Chondrocyte (in vitro differentiated cells): ENCODE results near the gene MAGEF1. TPM values are rescaled to one million over a fixed set of nuclear protein-coding genes. Genes with fewer than 3 reads are reported as not detected.

Experiments
- DNase-seq: peaks from one replicate; pipeline ENCODE4 v3.0.0; 2021; ENCODE audit warnings: mixed read lengths, low spot score
- H3K27ac Mint-ChIP-seq: one replicate; pipeline ENCODE4 v1.8.0; 2021; ENCODE audit warnings: mild to moderate bottlenecking, moderate library complexity, mixed read lengths; ENCODE audit not compliant: unreplicated experiment
- H3K27me3 Mint-ChIP-seq: 2 replicates; pipeline ENCODE4 v1.8.0; 2021; ENCODE audit warnings: low read depth, mixed read lengths
- H3K36me3 Mint-ChIP-seq: 2 replicates; pipeline ENCODE4 v1.8.0; 2021; ENCODE audit warnings: low read depth, mixed read lengths
- H3K4me1 Mint-ChIP-seq: 2 replicates; pipeline ENCODE4 v1.8.0; 2021; ENCODE audit warnings: low read depth, mild to moderate bottlenecking, mixed read lengths
- H3K4me3 Mint-ChIP-seq: one replicate; pipeline ENCODE4 v1.8.0; 2021; ENCODE audit warnings: mild to moderate bottlenecking, moderate library complexity, mixed read lengths; ENCODE audit not compliant: unreplicated experiment
- H3K9me3 Mint-ChIP-seq: 2 replicates; pipeline ENCODE4 v1.8.0; 2021; ENCODE audit warnings: low read depth, mixed read lengths
- CTCF ChIP-seq: fragments of 200-600 bp; sonication (generic); IDR thresholded peaks from 2 replicates; pipeline ENCODE4 v1.5.0; 2021; ENCODE audit warnings: antibody characterized with exemption, mild to moderate bottlenecking, moderate library complexity
- total RNA-seq: library from RNA; stranded (reverse); gene quantifications from 3 replicates; pipeline ENCODE4 v1.2.1, GENCODE V29; 2021

Gene MAGEF1
- total RNA-seq, 1 donor from 2014 or later = 37.8 TPM

DNA sequence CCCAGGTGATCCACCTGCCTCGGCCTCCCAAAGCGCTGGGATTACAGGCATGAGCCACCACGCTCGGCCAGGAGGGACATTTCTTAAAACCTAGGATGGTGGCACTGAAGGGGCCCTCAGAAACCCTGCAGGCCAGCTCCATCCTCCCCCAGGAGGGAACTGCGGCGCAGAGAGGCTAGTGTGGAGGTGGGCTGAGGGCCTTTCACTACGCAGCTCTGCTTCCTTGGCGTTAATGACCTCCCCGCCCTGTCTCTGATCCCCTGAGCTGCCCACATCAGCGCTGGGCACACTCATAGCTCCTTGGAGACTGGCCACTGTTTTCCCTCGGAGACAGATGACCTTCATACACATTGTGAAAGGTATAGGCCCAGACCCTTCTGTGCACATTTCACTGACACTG lies 46.2 kb upstream of the MAGEF1 start:
- DNase-seq = no peak
- no peak overlapping the region for H3K27ac Mint-ChIP-seq
- H3K4me3 Mint-ChIP-seq = no peak overlapping the region
- H3K36me3 Mint-ChIP-seq = no peaks in the 10 kb centered on the region
- peaks cover 42% of the 10 kb centered on the region for H3K4me1 Mint-ChIP-seq
- H3K27me3 Mint-ChIP-seq = peaks cover 2% of the 10 kb centered on the region
- TF ChIP-seq CTCF = no peak
- H3K9me3 Mint-ChIP-seq = no peaks in the 10 kb centered on the region

- no peak for DNase-seq
- Mint-ChIP-seq H3K4me3 (no peak overlapping the region), H3K36me3 (no peaks in the 10 kb centered on the region), H3K9me3 (no peaks in the 10 kb centered on the region), H3K27ac (peak overlapping the region; percentile 83), H3K27me3 (peaks cover 6% of the 10 kb centered on the region), H3K4me1 (peaks cover 39% of the 10 kb centered on the region)
- TF ChIP-seq CTCF = no peak
These were observed 45.3 kb upstream of the MAGEF1 start for GRCh38 chr3:184757022-184757651.

- peaks cover 6% of the 10 kb centered on the region for H3K27me3 Mint-ChIP-seq
- peaks cover 32% of the 10 kb centered on the region for H3K4me1 Mint-ChIP-seq
- no peaks in the 10 kb centered on the region for H3K36me3 Mint-ChIP-seq
- DNase-seq = no peak
- H3K4me3 Mint-ChIP-seq = peak overlapping the region; percentile 1
- no peak for TF ChIP-seq CTCF
- no peaks in the 10 kb centered on the region for H3K9me3 Mint-ChIP-seq
- peak overlapping the region; percentile 83 for H3K27ac Mint-ChIP-seq
These were observed 44.5 kb upstream of the MAGEF1 start for GRCh38 chr3:184756151-184757021.

DNA sequence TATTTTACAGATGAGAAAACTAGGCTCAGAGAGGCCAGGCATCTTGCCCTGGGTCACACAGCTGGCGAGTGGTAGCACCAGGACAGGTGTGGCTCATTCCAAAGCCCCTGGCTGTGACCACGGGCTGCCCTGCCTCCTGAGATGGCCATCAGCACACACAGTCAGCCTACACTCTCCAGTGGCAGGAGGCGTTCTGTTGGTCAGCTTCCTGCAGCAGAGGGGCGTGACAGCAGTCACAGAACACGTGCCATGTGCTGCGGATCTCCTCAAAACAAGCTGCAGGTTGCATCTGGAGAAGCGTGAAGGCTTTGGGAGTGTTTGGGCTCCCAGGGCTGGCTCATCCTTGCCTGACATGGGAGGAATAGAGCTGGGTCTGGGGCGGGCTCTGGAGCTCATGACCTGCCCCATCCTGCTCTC lies 43.5 kb upstream of the MAGEF1 start:
- no peak for DNase-seq
- Mint-ChIP-seq H3K4me3 (no peak overlapping the region), H3K27me3 (peaks cover 7% of the 10 kb centered on the region), H3K4me1 (peaks cover 21% of the 10 kb centered on the region), H3K27ac (no peak overlapping the region), H3K9me3 (no peaks in the 10 kb centered on the region), H3K36me3 (no peaks in the 10 kb centered on the region)
- no peak for TF ChIP-seq CTCF

- Mint-ChIP-seq H3K27ac (no peak overlapping the region), H3K4me3 (no peak overlapping the region), H3K36me3 (no peaks in the 10 kb centered on the region), H3K27me3 (peaks cover 21% of the 10 kb centered on the region), H3K9me3 (no peaks in the 10 kb centered on the region), H3K4me1 (peaks cover 13% of the 10 kb centered on the region)
- no peak for DNase-seq
- TF ChIP-seq CTCF = no peak
These were observed 40.5 kb upstream of the MAGEF1 start for GRCh38 chr3:184752361-184752760.
